H1 (cell line): ENCODE data around the gene ADGRV1. TPM values are rescaled to one million over a fixed set of nuclear protein-coding genes. Genes with fewer than 3 reads are reported as not detected.

Experiments
- JUN ChIP-seq: IDR thresholded peaks from 2 replicates; pipeline ENCODE4 v1.6.1; 2011; ENCODE audit warnings: low read depth, mild to moderate bottlenecking, improper control_type of control experiment, low read length
- polyA plus RNA-seq, 7 experiments: library from polyadenylated mRNA; depleted of rRNA in 3 of 7; stranded (reverse) in 5 of 7; unstranded in 2 of 7; fragments of >200 nt in 5 of 7; fragments of 200-250 nt in 2 of 7; gene quantifications; 1 replicate in 5 of 7; 2 replicates in 1 of 7; 4 replicates in 1 of 7; pipeline versions ENCODE4 v1.2.1 to v1.2.3, GENCODE V29; 2011 to 2013; ENCODE audit warnings: missing spikeins in 2 of 7, mixed read lengths in 2 of 7
- total RNA-seq: library from RNA; stranded (reverse); fragmentation: NEBNext Ultra II Directional; extraction: Animal tissue kit (Norgen Biotek cat#: 25700); gene quantifications from 2 replicates; pipeline ENCODE4 v1.2.1, GENCODE V29; 2021
- TF ChIP-seq, protein P1 (sequence below): fragments of 300-600 bp; sonication (generic); IDR thresholded peaks from 2 replicates; pipeline ENCODE4 v1.7.1; 2012; ENCODE audit warnings: low read length, moderate library complexity, mild to moderate bottlenecking, inconsistent platforms; ENCODE audit not compliant: insufficient replicate concordance

Gene ADGRV1
- total and polyA plus RNA-seq, 2 of the 8 experiments (the other 6 are each of a cell fraction or from before 2014, with no cell fraction given), result 53.1 to 62.2 TPM

DNA sequence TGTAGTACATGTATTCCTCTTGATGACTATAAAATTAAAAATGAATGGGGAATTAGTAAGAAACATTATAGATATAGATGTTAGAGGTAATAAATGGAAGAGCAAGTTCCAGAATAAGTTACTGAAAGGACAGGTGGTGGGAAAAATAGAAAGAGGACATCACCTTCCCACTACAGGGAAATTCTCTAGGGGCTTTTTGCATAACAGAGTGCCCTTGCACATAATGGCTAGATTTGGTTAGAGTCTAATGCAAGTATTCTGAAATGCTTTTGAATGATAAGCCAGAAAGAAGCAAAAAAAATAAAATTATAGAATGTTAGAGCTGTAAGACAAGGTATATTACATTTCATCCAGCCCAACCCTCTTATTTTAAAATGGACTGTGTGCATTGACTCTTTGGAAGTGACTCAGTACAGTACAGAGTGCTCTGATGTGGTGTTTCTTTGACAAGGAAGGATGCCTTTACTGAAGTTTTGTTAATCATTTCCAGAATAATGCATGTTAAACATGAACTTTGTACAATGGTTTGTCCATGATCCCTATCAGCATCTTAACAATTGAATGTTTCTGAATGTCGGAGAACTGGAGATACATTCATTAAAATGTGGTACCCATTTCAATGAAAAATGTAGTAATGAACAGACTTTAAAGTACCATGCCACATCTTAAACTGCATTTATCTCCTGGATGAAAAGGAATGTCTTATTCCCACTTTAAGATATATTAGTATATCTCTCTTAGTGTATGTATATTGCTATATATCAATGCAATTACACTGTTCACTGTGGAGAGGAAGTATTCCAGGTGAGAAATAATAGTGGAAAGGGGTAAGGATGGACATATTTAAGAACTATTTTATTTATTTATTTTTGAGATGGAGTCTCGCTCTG, 391.1 kb downstream of the ADGRV1 start (continued):
- TF ChIP-seq, protein P1, sequence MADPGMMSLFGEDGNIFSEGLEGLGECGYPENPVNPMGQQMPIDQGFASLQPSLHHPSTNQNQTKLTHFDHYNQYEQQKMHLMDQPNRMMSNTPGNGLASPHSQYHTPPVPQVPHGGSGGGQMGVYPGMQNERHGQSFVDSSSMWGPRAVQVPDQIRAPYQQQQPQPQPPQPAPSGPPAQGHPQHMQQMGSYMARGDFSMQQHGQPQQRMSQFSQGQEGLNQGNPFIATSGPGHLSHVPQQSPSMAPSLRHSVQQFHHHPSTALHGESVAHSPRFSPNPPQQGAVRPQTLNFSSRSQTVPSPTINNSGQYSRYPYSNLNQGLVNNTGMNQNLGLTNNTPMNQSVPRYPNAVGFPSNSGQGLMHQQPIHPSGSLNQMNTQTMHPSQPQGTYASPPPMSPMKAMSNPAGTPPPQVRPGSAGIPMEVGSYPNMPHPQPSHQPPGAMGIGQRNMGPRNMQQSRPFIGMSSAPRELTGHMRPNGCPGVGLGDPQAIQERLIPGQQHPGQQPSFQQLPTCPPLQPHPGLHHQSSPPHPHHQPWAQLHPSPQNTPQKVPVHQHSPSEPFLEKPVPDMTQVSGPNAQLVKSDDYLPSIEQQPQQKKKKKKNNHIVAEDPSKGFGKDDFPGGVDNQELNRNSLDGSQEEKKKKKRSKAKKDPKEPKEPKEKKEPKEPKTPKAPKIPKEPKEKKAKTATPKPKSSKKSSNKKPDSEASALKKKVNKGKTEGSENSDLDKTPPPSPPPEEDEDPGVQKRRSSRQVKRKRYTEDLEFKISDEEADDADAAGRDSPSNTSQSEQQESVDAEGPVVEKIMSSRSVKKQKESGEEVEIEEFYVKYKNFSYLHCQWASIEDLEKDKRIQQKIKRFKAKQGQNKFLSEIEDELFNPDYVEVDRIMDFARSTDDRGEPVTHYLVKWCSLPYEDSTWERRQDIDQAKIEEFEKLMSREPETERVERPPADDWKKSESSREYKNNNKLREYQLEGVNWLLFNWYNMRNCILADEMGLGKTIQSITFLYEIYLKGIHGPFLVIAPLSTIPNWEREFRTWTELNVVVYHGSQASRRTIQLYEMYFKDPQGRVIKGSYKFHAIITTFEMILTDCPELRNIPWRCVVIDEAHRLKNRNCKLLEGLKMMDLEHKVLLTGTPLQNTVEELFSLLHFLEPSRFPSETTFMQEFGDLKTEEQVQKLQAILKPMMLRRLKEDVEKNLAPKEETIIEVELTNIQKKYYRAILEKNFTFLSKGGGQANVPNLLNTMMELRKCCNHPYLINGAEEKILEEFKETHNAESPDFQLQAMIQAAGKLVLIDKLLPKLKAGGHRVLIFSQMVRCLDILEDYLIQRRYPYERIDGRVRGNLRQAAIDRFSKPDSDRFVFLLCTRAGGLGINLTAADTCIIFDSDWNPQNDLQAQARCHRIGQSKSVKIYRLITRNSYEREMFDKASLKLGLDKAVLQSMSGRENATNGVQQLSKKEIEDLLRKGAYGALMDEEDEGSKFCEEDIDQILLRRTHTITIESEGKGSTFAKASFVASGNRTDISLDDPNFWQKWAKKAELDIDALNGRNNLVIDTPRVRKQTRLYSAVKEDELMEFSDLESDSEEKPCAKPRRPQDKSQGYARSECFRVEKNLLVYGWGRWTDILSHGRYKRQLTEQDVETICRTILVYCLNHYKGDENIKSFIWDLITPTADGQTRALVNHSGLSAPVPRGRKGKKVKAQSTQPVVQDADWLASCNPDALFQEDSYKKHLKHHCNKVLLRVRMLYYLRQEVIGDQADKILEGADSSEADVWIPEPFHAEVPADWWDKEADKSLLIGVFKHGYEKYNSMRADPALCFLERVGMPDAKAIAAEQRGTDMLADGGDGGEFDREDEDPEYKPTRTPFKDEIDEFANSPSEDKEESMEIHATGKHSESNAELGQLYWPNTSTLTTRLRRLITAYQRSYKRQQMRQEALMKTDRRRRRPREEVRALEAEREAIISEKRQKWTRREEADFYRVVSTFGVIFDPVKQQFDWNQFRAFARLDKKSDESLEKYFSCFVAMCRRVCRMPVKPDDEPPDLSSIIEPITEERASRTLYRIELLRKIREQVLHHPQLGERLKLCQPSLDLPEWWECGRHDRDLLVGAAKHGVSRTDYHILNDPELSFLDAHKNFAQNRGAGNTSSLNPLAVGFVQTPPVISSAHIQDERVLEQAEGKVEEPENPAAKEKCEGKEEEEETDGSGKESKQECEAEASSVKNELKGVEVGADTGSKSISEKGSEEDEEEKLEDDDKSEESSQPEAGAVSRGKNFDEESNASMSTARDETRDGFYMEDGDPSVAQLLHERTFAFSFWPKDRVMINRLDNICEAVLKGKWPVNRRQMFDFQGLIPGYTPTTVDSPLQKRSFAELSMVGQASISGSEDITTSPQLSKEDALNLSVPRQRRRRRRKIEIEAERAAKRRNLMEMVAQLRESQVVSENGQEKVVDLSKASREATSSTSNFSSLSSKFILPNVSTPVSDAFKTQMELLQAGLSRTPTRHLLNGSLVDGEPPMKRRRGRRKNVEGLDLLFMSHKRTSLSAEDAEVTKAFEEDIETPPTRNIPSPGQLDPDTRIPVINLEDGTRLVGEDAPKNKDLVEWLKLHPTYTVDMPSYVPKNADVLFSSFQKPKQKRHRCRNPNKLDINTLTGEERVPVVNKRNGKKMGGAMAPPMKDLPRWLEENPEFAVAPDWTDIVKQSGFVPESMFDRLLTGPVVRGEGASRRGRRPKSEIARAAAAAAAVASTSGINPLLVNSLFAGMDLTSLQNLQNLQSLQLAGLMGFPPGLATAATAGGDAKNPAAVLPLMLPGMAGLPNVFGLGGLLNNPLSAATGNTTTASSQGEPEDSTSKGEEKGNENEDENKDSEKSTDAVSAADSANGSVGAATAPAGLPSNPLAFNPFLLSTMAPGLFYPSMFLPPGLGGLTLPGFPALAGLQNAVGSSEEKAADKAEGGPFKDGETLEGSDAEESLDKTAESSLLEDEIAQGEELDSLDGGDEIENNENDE, result no peak
- TF ChIP-seq JUN, result no peak
